Adipose tissue (tissue), 3 donors: Measurements from ENCODE around the gene KRTAP5-8. TPM values are rescaled to one million over a fixed set of nuclear protein-coding genes. Genes with fewer than 3 reads are reported as not detected.
"Not testable (repeated sequence)": the region's sequence is repeated elsewhere in the genome, so short reads cannot be mapped to it uniquely, and the experiment has no call there.

Source experiments
- H3K27ac ChIP-seq: one replicate; pipeline ENCODE4 v1.5.1; 2013; ENCODE audit warnings: low read depth, low read length
- WGBS, 3 donors: extraction: QIAGEN DNeasy Blood & Tissue Kit; methylation state at CpG; one replicate each; pipeline ENCODE4 v1.1.7; 2013; 5-methylcytosine and 5-hydroxymethylcytosine counted together
- polyA plus RNA-seq, 3 donors: library from polyadenylated mRNA; stranded (reverse); fragments of 200-250 nt; gene quantifications; one replicate each; pipeline ENCODE4 v1.2.3, GENCODE V29; 2013
- donor health status: healthy with polysubstance abuse.
- donor health status: Bipolar disorder and iron deficiency.
- donor health status: healthy.

KRTAP5-8 gene
- polyA plus RNA-seq, 3 donors, result not detected

DNA sequence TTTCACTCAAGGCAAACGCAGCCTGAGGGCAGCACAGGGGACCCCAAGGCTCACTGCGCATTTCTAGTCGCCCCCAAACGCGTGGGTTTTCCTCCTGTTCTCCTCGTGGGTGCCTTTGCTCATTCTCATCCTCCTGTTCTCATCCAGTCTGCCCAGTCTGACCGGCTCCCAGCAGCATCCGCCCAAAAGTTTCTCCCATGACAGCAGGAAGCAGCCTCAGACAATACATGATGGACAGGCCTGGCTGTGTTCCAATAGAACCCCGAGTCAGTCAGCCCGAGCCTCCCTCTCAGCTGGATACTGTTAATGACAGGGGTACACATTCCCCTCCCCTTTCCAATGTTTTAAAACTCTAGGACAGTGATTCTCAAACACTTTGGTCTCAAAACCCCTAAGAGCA, 33.3 kb upstream of the KRTAP5-8 start:
- 64 to 70% (median 70%) methylated on average over 10 of the region's 10 CpGs for WGBS, 3 donors
- no peak overlapping the region for H3K27ac ChIP-seq

DNA sequence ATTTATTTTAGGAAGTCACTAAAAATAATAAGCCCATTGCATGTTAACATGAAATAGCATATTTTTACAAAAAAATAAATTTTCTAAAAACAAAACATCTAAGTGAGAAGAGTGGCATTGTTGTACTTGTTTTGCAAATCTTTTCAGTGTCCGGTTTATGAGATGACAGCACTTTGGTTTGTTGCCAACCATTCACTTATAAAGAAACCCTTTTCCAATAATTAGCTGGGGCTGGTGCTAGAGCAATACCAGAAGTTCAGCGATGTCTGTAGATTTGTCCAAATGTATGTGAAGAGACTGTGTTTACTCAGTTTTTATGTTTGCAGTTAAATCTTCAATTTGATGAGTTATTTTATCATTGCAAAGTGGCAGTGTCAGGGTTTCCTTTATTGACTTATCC, 32.8 kb upstream of the KRTAP5-8 start:
- 41 to 68% (median 60%) methylated on average over 2 of the region's 2 CpGs for WGBS, 3 donors
- H3K27ac ChIP-seq, result no peak overlapping the region

DNA sequence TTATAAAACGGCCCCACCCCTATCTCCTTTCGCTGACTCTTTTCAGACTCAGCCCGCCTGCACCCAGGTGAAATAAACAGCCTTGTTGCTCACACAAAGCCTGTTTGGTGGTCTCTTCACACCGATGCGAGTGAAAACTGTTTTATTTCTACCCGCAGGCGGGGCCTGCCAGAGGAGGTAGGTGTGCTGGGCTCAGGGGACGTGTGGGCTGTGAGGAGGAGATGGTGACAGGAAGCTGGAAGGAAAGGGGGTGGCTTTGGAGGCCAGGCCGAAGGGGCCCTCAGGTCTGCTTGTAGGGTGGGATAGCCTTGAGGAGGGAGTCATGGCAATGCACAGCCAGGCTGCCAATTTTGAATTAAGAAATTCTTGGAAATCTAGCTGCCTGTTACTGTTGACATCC, 32.0 kb upstream of the KRTAP5-8 start:
- 84 to 90% (median 90%) methylated on average over 9 of the region's 9 CpGs for WGBS, 3 donors
- H3K27ac ChIP-seq, result no peak overlapping the region

DNA sequence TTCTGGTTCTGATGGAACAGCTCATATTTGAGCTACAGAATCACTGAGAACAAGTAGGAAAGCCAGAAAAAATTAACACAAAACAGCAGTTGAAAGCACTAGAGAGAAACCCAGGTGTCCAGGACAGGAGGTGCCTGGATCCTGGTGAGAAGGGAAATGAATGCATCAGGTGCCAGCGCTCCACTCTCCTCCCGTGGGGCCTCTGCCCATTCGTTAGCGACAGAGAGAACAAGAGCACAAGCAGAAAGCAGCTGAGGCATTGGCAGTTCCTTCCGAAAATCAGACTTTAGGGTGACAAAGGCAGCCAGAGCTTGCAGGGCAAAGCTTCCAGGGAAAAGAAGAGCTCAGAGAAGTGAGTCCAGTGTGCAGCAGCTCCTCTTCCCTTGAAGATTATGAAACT, 30.7 kb upstream of the KRTAP5-8 start:
- 84 to 94% (median 88%) methylated on average over 5 of the region's 5 CpGs for WGBS, 3 donors
- no peak overlapping the region for H3K27ac ChIP-seq

DNA sequence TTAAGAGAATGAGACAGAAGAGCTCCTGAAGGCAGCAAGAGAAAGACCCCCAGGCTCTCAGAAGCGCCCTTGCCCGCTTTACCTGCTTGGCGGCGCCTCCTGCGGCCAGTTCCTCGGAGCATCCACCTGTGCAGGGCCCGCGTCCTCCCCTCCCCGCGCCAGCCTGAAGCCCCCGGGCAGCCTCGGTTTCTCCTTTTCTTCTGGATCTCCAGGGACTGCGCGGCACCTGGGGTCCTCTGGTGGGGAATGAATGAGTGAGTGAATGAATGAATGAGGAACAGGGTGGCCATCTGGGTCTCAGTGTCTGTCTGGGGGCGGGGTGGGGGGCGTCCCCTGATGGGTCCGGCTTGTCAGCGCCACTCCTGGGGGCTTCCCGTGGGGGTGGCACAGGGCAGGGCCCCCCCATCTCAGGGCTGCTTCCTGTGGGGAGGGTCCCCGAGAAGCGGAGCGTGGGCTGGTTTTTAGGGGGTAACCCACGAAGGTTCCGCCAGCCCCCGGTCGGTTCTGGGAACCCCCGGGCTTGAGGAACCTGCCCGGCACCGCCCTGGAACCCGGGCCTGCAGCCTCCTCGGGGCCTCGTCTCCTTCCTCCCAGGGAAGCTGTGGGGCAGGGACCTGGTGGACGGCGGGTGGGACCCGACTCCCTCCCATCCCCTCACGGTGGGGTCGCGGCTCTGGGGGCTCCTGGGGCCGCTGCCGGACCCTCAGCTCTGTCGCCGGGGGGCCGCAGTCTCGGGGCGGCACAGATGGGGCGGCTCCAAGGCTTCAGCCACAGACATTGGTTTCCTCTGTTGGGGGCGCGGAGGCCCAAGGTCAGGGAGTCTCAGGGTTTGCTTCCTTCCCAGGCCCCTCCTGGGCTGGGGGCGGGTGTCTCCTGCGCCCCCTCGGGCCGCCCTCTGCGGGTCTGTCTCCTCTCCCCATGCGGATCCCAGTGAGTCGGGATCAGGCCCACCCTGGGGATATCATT, 19.0 kb upstream of the KRTAP5-8 start:
- H3K27ac ChIP-seq, result no peak overlapping the region
- 94 to 95% (median 95%) methylated on average over 46 to 55 of the region's 55 CpGs for WGBS, 3 donors

DNA sequence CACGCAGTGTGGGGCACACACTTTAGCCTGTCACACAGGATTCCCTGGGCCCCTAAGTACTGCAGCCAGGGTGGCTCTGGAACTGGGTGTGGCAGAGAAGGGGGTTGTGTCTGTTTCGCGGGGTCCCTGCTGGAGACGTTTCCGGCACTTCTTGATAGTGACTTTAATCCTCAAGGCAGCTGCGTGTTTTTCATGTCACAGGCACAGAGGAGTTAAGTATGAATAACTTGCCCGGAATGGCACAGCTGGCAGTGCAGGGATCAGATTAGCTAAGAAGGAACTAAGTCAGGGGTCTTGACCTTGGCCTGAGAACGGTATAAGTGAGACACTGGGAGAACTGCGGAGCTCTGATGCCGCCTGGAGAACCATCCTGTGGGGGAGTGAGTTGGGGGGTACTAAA, 18.3 kb upstream of the KRTAP5-8 start:
- 74 to 82% (median 79%) methylated on average over 10 of the region's 10 CpGs for WGBS, 3 donors
- no peak overlapping the region for H3K27ac ChIP-seq

DNA sequence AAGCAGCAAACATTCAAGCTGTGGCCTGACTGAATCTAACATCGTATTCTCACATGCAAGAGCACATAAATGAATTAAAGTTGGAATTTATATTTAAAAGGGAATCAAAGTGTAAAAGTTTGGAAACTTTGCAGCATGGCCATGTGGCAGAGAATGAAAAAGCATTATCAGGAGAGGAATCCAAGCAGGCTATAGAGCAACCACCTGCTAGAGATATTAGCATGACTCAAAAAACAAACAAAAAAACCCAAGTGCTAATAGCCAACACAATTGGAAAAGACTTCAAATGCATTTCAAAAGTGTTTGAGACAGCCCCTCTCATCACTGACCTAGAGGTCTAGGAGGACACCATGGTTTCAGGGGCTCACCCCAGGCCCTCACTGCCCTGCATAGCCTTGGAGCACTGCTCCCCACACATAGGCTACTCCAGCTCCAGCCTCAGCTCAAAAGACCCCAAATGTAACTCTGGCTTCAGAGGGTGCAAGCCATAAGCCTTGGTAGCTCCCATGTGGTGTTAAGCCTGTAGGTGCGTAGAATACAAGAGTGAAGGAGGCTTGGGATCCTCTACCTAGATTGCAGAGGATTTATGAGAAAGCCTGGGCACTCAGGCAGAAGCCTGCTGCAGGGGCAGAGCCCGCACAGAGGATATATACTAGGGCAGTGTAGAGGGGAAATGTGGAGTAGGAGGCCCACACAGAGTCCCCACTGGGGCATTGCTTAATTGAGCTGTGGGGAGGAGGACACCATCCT, 12.5 kb upstream of the KRTAP5-8 start:
- 65 to 81% (median 65%) methylated on average over 3 of the region's 3 CpGs for WGBS, 3 donors
- H3K27ac ChIP-seq, result no peak overlapping the region

DNA sequence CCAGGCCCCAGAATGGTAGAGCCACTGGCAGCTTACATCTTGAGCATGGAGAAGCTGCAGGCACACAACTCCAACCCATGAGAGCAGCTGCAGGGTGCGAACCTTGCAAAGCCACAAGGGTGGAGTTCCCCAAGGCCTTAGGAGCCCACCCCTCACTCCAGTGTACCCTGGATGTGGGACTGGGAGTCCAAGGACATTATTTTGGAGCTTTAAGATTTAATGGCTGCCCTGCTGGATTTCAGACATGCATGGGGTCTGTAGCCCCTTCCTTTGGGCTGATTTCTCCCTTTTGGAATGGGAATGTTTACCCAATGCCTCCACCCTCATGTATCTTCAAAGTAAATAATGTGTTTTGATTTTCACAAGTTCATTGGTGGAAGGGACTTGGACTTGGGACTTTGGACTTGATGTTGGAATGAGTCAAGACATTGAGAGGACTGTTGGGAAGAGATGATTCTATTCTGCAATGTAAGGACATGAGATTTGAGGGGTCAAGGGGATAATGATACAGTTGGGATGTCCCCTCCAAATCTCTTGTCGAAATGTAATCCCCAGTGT, 11.8 kb upstream of the KRTAP5-8 start:
- WGBS, 3 donors, result 82 to 93% (median 88%) methylated on average over 2 of the region's 2 CpGs
- H3K27ac ChIP-seq, result no peak overlapping the region

DNA sequence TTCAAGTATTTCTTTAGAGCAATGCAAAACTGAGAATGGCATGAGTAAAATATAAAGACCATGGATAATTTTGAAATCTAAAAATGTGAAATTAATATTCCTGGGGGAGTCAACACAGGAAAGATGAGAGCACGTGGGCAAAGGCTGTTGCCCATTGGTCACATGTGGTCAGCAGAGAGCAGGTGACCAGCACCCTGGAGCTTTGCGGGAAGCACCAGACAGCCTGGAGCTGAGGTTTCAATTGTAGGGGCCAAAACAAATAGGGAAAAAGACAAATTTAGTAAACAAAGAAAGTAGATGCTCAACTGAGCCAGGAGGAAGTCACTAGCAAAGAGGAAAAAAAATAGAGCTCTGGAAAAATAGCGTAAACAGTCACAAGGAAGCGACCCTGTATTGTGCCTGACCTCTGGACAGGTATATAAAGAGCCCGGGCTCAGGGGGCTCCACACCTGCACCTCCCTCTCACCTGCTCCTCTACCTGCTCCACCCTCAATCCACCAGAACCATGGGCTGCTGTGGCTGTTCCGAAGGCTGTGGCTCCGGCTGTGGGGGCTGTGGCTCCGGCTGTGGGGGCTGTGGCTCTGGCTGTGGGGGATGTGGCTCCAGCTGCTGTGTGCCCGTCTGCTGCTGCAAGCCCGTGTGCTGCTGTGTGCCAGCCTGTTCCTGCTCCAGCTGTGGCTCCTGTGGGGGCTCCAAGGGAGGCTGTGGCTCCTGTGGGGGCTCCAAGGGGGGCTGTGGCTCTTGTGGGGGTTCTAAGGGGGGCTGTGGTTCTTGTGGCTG, 10.8 kb upstream of the KRTAP5-8 start, which contains the start of gene KRTAP5-7:
KRTAP5-7 (plus strand) TSS at position 472 of the 780 bp plus-strand sequence; CDS start at position 506, 34 bp downstream.
- 50 to 62% (median 55%) methylated on average over 10 of the region's 10 CpGs for WGBS, 3 donors
- not testable (repeated sequence) for H3K27ac ChIP-seq

DNA sequence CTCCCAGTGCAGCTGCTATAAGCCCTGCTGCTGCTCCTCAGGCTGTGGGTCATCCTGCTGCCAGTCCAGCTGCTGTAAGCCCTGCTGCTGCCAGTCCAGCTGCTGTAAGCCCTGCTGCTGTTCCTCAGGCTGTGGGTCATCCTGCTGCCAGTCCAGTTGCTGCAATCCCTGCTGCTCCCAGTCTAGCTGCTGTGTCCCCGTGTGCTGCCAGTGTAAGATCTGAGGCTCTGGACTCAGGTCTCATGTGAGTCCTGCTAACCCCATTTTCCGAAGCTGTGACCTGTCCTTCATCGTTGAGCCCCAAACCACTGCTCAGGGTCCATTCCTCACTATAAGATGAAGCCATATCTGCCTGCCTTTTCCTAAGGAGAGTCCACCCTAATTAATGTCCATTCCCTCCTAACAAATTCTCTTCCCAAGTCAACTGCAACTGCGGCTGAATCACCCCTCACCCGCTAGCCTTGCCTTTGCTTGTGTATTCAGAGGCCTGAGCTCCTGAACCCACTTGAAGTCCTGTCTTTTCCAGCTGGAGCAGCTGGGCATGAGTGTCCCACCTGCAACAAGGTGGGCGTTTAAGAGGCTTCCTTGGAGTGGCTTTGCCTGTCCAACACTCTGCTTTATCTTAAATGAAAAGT, 10.1 kb upstream of the KRTAP5-8 start:
- H3K27ac ChIP-seq, result no peak overlapping the region
- 85 to 94% (median 93%) methylated on average over 6 of the region's 6 CpGs for WGBS, 3 donors

DNA sequence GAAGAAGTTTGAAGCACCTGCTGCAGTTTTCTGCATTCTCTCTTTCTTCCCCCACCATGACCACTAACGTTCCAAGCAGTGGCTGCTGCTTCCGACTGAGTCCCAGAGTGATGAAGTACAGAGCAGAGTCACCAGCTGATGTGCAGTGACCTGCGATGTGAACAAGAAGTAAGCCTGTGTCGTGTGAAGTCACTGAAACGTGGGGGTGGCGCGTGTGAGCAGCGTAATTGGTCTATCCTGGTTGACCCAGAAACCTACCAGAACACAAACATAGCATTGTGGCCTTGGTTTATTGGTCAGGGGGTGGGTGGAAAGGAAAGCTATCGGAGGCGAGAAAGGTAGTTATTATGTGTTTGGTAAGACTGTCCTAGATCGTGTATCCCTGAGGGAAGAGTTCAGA, 7.2 kb upstream of the KRTAP5-8 start:
- H3K27ac ChIP-seq, result no peak overlapping the region
- WGBS, 3 donors, result 83 to 91% (median 88%) methylated on average over 11 of the region's 11 CpGs

DNA sequence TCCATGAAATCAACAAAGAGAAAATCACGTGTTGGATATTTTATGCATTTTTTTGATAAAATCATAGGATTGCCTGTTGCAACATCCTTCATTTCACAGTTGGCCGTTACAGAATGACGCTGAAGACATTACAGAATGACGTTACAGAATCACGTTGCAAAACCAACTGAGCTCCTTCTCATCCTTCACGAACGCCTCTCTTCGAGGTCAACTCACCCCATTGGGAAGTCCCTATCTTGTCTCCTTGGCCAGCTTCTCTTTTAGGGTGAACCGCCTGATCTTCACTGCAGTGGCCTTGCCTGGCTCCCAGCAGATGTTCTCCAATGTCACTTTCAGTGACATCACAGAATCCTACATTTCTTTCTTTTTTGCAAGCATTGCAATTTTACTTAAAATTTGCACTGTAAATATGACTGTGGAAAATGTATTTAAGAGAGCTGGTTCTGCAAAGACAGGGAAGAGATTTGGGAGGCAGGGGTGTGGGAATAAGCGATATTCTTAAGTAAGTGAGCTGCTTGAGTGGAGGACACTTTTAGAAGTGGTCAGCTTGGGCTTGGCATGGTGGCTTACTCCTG, 5.7 kb upstream of the KRTAP5-8 start:
- WGBS, 3 donors, result 70 to 85% (median 76%) methylated on average over 10 of the region's 10 CpGs
- no peak overlapping the region for H3K27ac ChIP-seq

DNA sequence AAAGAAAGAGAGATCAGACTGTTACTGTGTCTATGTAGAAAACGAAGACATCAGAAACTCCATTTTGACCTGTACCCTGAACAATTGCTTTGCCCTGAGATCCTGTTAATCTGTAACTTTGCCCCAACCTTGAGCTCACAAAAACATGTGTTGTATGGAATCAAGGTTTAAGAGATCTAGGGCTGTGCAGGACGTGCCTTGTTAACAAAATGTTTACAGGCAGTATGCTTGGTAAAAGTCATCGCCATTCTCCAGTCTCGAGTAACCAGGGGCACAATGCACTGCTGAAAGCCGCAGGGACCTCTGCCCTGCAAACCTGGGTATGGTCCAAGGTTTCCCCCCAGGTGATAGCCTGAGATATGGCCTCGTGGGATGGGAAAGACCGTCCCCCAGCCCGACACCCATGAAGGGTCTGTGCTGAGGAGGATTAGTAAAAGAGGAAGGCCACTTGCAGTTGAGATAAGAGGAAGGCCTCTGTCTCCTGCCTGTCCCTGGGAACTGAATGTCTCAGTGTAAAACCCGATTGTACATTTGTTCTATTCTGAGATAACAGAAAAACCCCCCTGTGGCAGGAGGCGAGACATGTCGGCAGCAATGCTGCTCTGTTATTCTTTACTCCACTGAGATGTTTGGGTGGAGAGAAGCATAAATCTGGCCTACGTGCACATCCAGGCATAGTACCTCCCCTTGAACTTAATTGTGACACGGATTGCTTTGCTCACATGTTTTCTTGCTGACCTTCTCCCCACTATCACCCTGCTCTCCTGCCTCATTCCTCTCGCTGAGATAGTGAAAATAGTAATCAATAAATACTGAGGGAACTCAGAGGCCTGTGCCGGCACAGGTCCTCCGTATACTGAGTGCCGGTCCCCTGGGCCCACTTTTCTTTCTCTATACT, 2.9 kb upstream of the KRTAP5-8 start:
- H3K27ac ChIP-seq, result not testable (repeated sequence)
- WGBS, 3 donors, result 32 to 69% (median 69%) methylated on average over 17 of the region's 17 CpGs

DNA sequence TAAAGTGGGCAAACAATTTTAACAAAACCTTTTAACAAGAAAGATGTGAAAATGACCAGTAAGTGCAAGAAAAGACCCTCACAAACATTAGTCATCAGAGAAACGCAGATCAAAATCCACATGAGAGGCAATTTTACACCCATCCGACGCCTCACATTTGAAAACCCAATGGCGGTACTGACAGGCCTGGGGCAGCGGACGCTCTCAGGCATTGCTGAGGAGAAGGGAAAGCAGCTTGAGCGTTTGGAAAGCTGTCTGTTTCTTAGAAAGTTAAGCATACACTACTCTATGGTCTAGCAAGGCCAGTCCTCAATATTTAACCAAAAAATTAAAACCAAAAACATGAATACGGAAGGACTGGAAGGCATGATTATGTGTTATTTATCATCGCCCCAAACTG, 2.0 kb upstream of the KRTAP5-8 start:
- no peak overlapping the region for H3K27ac ChIP-seq
- WGBS, 3 donors, result 92 to 96% (median 96%) methylated on average over 9 of the region's 9 CpGs

DNA sequence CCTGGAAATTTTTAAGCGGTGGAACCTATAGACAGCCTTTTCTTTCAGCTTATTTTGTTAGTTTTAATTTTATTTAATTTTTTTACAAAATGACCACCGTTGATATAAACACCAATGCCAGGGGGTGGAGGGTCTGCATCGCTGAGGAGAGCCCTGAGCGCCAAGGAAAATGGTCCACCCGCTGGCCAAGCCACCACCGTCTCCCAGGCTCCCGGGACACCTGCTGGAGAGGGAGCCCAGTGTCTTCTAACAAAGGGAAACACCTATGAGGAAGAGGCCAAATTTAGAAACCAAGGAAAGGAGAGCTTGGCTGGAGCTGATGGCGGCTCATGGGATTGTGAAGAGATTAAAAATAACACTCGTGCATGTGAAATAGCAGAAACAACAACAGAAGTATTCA, 288 bp upstream of the KRTAP5-8 start:
- 79 to 90% (median 82%) methylated on average over 9 of the region's 9 CpGs for WGBS, 3 donors
- H3K27ac ChIP-seq, result no peak overlapping the region

DNA sequence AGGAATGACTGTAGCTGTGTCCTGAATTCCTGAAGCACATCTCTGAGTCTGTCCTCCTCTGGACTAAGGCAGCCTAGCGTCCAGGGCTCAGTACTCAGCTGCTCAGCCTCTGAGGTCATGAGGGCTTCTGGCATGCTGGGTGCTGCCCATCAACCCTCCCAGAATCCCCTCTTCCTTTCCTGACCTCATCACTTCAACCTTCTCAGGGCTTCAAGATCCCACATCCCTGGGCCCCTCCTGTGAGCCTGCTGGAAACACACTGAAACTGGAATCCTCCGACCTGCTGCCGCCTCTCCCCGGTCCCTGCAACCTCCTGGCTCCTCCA, 803 bp downstream of the KRTAP5-8 start:
- WGBS, 3 donors, result 86 to 93% (median 92%) methylated on average over 4 of the region's 4 CpGs
- H3K27ac ChIP-seq, result no peak overlapping the region

DNA sequence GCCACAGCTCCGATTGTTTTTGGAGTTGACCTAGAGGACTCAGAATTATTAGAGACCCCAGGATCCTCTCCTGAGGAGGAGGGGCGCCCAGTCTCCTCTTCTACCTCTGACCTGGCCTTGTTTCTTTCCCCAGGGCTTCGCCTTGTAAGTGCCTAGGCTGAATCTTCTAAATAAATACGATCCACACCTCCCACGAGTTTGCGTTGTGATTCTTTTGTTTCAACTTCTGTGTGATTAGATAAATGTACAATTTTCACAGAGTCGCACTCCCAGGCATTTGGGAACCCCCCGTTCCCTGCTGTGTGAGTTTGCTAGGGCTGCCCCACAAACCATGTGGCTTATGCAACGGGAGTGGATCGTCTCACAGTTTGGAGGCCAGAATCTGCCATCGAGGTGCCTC, 1.2 kb downstream of the KRTAP5-8 start:
- H3K27ac ChIP-seq, result no peak overlapping the region
- WGBS, 3 donors, result 85 to 87% (median 86%) methylated on average over 11 of the region's 11 CpGs
